Stimulated activated naive CD8-positive, alpha-beta T cell treated with anti-CD3 and anti-CD28 coated beads, Interleukin-15, Interleukin-2, amounts not matched to agents 100 ng/mL and 50 ng/mL, for 24 hours (primary cell): ENCODE data around the gene PCDHGA6.
A peak's percentile ranks its signal among the peaks of the same experiment; 100 is the strongest.
"Not testable (repeated sequence)": the region's sequence is repeated elsewhere in the genome, so short reads cannot be mapped to it uniquely, and the experiment has no call there.

Source experiments
- H3K27ac Mint-ChIP-seq: one replicate; pipeline ENCODE4 v1.8.0; 2021; ENCODE audit warnings: mild to moderate bottlenecking, mixed read lengths
- H3K27me3 Mint-ChIP-seq: one replicate; pipeline ENCODE4 v1.8.0; 2021; ENCODE audit warnings: mixed read lengths
- H3K36me3 Mint-ChIP-seq: one replicate; pipeline ENCODE4 v1.8.0; 2021; ENCODE audit warnings: low read depth, mixed read lengths
- H3K4me1 Mint-ChIP-seq: one replicate; pipeline ENCODE4 v1.8.0; 2021; ENCODE audit warnings: low read depth, mixed read lengths
- H3K4me3 Mint-ChIP-seq: one replicate; pipeline ENCODE4 v1.8.0; 2021; ENCODE audit warnings: mild to moderate bottlenecking, mixed read lengths
- H3K9me3 Mint-ChIP-seq: one replicate; pipeline ENCODE4 v1.8.0; 2021; ENCODE audit warnings: mixed read lengths

The PCDHGA6 gene

DNA sequence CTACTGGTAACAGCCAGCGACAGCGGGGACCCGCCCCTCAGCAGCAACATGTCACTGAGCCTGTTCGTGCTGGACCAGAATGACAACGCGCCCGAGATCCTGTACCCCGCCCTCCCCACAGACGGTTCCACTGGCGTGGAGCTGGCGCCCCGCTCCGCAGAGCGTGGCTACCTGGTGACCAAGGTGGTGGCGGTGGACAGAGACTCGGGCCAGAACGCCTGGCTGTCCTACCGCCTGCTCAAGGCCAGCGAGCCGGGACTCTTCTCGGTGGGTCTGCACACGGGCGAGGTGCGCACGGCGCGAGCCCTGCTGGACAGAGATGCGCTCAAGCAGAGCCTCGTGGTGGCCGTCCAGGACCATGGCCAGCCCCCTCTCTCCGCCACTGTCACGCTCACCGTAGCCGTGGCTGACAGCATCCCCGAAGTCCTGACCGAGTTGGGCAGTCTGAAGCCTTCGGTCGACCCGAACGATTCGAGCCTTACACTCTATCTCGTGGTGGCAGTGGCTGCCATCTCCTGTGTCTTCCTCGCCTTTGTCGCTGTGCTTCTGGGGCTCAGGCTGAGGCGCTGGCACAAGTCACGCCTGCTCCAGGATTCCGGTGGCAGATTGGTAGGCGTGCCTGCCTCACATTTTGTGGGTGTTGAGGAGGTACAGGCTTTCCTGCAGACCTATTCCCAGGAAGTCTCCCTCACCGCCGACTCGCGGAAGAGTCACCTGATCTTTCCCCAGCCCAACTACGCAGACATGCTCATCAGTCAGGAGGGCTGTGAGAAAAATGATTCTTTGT, 20.9 kb downstream of the PCDHGA6 start:
- peaks cover 74% of the 10 kb centered on the region for H3K27me3 Mint-ChIP-seq
- H3K9me3 Mint-ChIP-seq, result peaks cover 42% of the 10 kb centered on the region
- peaks cover 14% of the 10 kb centered on the region for H3K36me3 Mint-ChIP-seq
- not testable (repeated sequence) for H3K4me1 Mint-ChIP-seq, H3K27ac Mint-ChIP-seq, H3K4me3 Mint-ChIP-seq

DNA sequence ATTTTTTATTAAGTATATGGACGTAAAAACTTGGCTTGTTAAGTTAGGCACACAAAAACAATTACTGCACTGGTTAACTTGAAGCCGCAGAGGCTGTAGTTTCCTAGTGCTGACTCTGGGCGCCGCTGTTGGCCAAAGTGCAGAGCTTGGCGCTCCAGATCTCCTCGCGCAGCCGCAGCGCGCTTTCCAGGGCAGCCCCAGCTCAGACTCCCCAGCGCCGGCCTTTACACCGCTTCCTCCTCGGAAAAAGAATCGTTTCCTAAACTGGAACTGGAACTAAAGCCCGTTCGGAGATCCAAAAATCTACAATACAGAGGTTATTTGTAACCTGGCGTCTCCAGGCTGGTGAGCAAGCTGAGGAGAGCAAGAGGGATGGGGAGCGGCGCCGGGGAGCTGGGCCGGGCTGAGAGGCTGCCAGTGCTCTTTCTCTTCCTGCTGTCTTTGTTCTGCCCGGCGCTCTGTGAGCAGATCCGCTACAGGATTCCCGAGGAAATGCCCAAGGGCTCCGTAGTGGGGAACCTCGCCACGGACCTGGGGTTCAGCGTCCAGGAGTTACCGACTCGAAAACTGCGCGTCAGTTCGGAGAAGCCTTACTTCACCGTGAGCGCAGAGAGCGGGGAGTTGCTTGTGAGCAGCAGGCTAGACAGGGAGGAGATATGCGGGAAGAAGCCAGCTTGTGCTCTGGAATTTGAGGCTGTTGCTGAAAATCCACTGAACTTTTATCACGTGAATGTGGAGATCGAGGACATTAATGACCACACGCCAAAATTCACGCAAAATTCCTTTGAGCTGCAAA, 24.3 kb downstream of the PCDHGA6 start, which contains the start of gene PCDHGB5:
Gene PCDHGB5 (plus strand): TSS at position 192 of the 796 bp plus-strand sequence. CDS start 181 bp downstream, at position 373.
- peak within 1 kb of the TSS; percentile 32 for H3K4me3 Mint-ChIP-seq
- not testable (repeated sequence) for H3K27ac Mint-ChIP-seq
- peaks cover 69% of the 10 kb centered on the region for H3K27me3 Mint-ChIP-seq

DNA sequence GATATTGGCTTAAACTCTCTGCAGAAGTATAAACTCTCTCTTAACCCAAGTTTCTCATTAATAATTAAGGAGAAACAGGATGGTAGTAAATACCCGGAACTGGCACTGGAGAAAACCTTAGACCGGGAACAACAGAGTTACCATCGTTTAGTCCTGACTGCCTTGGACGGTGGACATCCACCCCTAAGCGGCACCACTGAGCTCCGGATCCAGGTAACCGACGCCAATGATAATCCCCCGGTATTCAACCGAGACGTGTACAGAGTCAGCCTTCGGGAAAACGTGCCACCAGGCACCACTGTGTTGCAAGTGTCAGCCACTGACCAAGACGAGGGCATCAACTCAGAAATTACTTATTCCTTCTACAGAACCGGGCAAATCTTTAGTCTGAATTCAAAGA, 24.9 kb downstream of the PCDHGA6 start:
- peaks cover 12% of the 10 kb centered on the region for H3K36me3 Mint-ChIP-seq
- no peak overlapping the region for H3K4me3 Mint-ChIP-seq
- peaks cover 71% of the 10 kb centered on the region for H3K27me3 Mint-ChIP-seq
- H3K9me3 Mint-ChIP-seq, result peaks cover 25% of the 10 kb centered on the region
- H3K27ac Mint-ChIP-seq, result no peak overlapping the region
- H3K4me1 Mint-ChIP-seq, result no peaks in the 10 kb centered on the region

More for the DNA sequence above, 24.3 kb downstream of the PCDHGA6 start, which contains the start of gene PCDHGB5:
- Mint-ChIP-seq H3K9me3 (peaks cover 28% of the 10 kb centered on the region), H3K36me3 (peaks cover 15% of the 10 kb centered on the region)
- not testable (repeated sequence) for H3K4me1 Mint-ChIP-seq

DNA sequence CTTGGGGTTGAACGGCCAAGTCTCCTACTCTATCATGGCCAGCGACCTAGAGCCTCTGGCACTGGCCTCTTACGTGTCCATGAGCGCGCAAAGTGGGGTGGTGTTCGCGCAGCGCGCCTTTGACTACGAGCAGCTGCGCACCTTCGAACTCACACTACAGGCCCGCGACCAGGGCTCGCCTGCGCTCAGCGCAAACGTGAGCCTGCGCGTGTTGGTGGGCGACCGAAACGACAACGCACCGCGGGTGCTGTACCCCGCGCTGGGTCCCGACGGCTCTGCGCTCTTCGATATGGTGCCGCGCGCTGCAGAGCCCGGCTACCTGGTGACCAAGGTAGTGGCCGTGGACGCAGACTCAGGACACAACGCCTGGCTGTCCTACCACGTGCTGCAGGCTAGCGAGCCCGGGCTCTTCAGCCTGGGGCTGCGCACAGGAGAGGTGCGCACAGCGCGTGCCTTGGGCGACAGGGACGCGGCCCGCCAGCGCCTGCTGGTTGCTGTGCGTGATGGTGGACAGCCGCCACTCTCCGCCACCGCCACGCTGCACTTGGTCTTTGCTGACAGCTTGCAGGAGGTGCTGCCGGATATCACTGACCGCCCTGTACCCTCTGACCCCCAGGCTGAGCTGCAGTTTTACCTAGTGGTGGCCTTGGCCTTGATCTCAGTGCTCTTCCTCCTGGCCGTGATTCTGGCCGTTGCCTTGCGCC, 26.0 kb downstream of the PCDHGA6 start:
- H3K36me3 Mint-ChIP-seq, result peaks cover 6% of the 10 kb centered on the region
- no peaks in the 10 kb centered on the region for H3K4me1 Mint-ChIP-seq
- peaks cover 72% of the 10 kb centered on the region for H3K27me3 Mint-ChIP-seq
- no peak overlapping the region for H3K27ac Mint-ChIP-seq
- peaks cover 18% of the 10 kb centered on the region for H3K9me3 Mint-ChIP-seq
- H3K4me3 Mint-ChIP-seq, result no peak overlapping the region

DNA sequence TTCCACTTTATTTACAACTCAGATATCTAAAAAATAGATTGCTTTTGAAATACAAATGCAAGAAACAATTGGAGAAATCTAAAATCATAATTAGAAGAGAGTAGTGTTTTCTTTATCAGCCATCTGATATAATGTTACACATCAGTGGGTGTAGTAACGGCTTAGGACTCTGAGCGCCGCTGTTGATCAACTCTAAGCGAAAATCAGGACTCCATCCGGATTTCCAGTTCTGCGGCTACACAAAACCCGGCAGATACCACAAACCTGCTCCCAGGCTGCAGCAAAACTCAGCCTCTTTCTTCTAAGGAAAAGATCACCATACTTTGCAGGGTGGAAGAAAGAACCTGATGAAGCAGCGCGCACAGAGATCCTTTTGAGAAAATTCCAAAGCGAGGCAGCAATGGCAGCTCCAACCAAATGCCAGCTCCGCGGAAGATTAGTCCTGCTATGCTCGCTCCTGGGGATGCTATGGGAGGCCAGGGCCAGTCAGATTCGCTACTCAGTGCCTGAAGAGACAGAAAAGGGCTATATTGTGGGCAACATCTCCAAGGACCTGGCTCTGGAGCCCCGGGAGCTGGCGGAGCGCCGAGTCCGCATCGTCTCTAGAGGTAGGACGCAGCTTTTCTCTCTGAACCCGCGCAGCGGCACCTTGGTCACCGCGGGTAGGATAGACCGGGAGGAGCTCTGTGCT, 29.0 kb downstream of the PCDHGA6 start, which contains the start of gene PCDHGA9:
Gene PCDHGA9 (plus strand): TSS at position 226 of the 691 bp plus-strand sequence. CDS start 175 bp downstream, at position 401.
- H3K9me3 Mint-ChIP-seq, result peaks cover 15% of the 10 kb centered on the region
- peaks cover 6% of the 10 kb centered on the region for H3K36me3 Mint-ChIP-seq
- no peaks in the 10 kb centered on the region for H3K4me1 Mint-ChIP-seq
- peaks cover 74% of the 10 kb centered on the region for H3K27me3 Mint-ChIP-seq
- H3K4me3 Mint-ChIP-seq, result peak within 1 kb of the TSS; percentile 42
- no peak within 1 kb of the TSS for H3K27ac Mint-ChIP-seq

DNA sequence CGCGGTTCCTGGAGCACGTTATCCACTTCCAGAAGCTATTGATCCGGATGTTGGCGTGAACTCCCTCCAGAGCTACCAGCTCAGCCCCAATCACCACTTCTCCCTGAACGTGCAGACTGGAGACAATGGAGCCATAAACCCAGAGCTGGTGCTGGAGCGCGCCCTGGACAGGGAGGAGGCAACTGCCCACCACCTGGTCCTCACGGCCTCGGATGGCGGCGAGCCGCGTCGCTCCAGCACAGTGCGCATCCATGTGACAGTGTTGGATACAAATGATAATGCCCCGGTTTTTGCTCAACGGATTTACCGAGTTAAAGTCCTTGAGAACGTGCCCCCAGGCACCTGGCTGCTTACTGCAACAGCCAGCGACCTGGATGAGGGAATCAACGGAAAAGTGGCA, 29.7 kb downstream of the PCDHGA6 start:
- H3K4me1 Mint-ChIP-seq, result no peaks in the 10 kb centered on the region
- peaks cover 80% of the 10 kb centered on the region for H3K27me3 Mint-ChIP-seq
- no peak overlapping the region for H3K27ac Mint-ChIP-seq
- peaks cover 8% of the 10 kb centered on the region for H3K36me3 Mint-ChIP-seq
- peaks cover 18% of the 10 kb centered on the region for H3K9me3 Mint-ChIP-seq
- H3K4me3 Mint-ChIP-seq, result no peak overlapping the region

- Mint-ChIP-seq H3K4me3 (peak within 1 kb of the TSS; percentile 67), H3K9me3 (peaks cover 16% of the 10 kb centered on the region), H3K27me3 (peaks cover 79% of the 10 kb centered on the region), H3K36me3 (peaks cover 13% of the 10 kb centered on the region)
- not testable (repeated sequence) for H3K4me1 Mint-ChIP-seq, H3K27ac Mint-ChIP-seq
These were observed 34.3 kb downstream of the PCDHGA6 start, which contains the start of gene PCDHGB6 for GRCh38 chr5:141407790-141408505. Gene PCDHGB6 (plus strand): TSS chr5:141408021. CDS start chr5:141408203, 182 bp downstream.

GRCh38 chr5:141409598-141410306, 36.1 kb downstream of the PCDHGA6 start:
- peaks cover 81% of the 10 kb centered on the region for H3K27me3 Mint-ChIP-seq
- peaks cover 16% of the 10 kb centered on the region for H3K9me3 Mint-ChIP-seq
- H3K27ac Mint-ChIP-seq, result no peak overlapping the region

DNA sequence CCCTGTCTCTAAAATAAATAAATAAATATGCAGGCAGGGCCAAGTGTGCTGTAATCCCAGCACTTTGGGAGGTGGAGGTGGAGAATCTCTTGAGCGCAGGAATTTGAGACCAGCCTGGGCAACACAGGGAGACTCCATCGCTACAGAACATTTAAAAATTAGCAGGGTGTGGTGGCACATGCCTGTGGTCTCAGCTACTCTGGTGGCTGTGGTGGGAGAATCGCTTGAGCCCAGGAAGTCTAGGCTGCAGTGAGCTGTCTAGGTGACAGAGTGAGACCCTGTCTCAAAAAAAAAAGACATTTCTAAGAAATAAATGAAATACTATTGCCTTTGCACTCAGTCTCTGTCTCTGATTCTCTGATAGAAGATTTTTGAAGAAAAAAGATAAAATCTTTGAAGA, 37.9 kb downstream of the PCDHGA6 start:
- Mint-ChIP-seq H3K27ac (no peak overlapping the region), H3K9me3 (peaks cover 16% of the 10 kb centered on the region), H3K27me3 (peaks cover 79% of the 10 kb centered on the region), H3K4me3 (no peak overlapping the region), H3K36me3 (peaks cover 18% of the 10 kb centered on the region), H3K4me1 (peaks cover 17% of the 10 kb centered on the region)

More at GRCh38 chr5:141409598-141410306, 36.1 kb downstream of the PCDHGA6 start:
- Mint-ChIP-seq H3K4me3 (no peak overlapping the region), H3K36me3 (peaks cover 18% of the 10 kb centered on the region), H3K4me1 (peaks cover 13% of the 10 kb centered on the region)

GRCh38 chr5:141412854-141413539, 39.3 kb downstream of the PCDHGA6 start, which contains the start of gene PCDHGA10:
Gene PCDHGA10 (plus strand): TSS chr5:141412987. CDS start chr5:141413176, 189 bp downstream.
- Mint-ChIP-seq H3K4me1 (peaks cover 20% of the 10 kb centered on the region), H3K27me3 (peaks cover 78% of the 10 kb centered on the region), H3K9me3 (peaks cover 19% of the 10 kb centered on the region), H3K36me3 (peaks cover 21% of the 10 kb centered on the region), H3K27ac (no peak within 1 kb of the TSS), H3K4me3 (peak within 1 kb of the TSS; percentile 79)

- peaks cover 21% of the 10 kb centered on the region for H3K4me1 Mint-ChIP-seq
- no peak overlapping the region for H3K27ac Mint-ChIP-seq
- H3K36me3 Mint-ChIP-seq, result peaks cover 24% of the 10 kb centered on the region
- peaks cover 78% of the 10 kb centered on the region for H3K27me3 Mint-ChIP-seq
- peaks cover 20% of the 10 kb centered on the region for H3K9me3 Mint-ChIP-seq
- H3K4me3 Mint-ChIP-seq, result peak overlapping the region; percentile 79
These were observed 39.9 kb downstream of the PCDHGA6 start for GRCh38 chr5:141413540-141414069.

GRCh38 chr5:141414548-141415274, 41.0 kb downstream of the PCDHGA6 start:
- Mint-ChIP-seq H3K27me3 (peaks cover 76% of the 10 kb centered on the region), H3K4me1 (peaks cover 21% of the 10 kb centered on the region), H3K36me3 (peaks cover 21% of the 10 kb centered on the region), H3K9me3 (peaks cover 17% of the 10 kb centered on the region)
- H3K27ac Mint-ChIP-seq, H3K4me3 Mint-ChIP-seq: not testable (repeated sequence)
